NOMO-1 (cell line): ENCODE data around the gene TTC33.
"Not testable (repeated sequence)": the region's sequence is repeated elsewhere in the genome, so short reads cannot be mapped to it uniquely, and the experiment has no call there.

Source experiments
- DNase-seq, 2 experiments: peaks; one replicate each; lab custom pipeline; 2025; ENCODE audit not compliant: unreplicated experiment in 2 of 2; lab: John Stamatoyannopoulos, UW

TTC33 gene

DNA sequence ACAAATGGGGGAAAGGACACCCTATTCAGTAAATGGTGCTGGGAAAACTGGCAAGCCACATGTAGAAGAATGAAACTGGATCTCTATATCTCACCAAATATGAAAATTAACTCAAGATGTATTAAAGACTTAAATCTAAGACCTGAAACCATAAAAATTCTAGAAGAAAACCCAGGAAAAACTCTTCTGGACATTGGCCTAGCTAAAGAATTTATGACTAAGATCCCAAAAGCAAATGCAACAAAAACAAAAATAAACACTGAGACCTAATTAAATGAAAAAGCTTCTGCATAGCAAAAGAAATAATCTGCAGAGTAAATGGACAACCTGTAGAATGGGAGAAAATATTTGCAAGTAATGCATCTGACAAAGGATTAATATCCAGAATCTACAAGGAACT lies 99.7 kb downstream of the TTC33 start:
- not testable (repeated sequence) for DNase-seq

DNA sequence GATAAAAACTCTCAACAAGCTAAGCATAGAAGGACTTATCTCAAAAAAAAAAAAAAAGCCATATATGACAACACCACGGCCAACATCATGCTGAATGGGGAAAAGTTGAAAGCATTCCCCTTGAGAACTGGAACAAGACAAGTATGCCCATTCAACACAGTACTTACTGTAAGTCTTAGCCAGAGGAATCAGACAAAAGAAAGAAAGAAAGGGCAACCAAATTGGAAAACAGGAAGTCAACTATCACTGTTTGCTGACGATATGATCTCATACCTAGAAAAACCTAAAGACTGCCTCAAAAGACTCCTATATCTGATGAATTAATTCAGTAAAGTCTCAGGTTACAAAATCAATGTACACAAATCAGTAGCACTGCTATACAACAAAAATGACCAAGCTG lies 100.6 kb downstream of the TTC33 start:
- DNase-seq: peak in 1 of 2 experiments; percentile 65

DNA sequence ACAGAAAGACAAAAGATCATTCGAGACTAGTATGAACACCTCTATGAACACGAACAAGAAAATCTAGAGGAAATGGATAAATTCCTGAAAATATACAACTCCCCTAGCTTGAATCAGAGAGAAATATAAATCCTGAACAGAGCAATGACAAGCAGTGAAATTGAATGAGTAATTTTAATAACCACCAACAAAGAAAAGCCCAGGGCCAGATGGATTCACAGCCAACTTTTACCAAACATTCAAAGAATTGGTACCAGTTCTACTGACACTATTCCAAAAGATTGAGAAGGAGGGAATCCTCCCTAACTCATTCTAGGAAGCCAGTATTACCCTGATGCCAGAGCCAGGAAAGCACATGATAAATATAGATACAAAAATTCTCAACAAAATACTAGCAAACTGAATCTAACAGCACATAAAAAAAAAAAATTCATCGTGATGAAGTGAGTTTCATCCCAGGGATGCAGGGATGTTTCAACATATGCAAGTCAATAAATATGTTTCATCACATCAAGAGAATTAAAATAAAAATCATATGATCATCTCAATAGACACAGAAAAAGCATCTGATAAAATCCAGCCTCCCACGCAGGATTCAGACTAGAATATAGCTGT lies 101.3 kb downstream of the TTC33 start:
- DNase-seq: no peak

DNA sequence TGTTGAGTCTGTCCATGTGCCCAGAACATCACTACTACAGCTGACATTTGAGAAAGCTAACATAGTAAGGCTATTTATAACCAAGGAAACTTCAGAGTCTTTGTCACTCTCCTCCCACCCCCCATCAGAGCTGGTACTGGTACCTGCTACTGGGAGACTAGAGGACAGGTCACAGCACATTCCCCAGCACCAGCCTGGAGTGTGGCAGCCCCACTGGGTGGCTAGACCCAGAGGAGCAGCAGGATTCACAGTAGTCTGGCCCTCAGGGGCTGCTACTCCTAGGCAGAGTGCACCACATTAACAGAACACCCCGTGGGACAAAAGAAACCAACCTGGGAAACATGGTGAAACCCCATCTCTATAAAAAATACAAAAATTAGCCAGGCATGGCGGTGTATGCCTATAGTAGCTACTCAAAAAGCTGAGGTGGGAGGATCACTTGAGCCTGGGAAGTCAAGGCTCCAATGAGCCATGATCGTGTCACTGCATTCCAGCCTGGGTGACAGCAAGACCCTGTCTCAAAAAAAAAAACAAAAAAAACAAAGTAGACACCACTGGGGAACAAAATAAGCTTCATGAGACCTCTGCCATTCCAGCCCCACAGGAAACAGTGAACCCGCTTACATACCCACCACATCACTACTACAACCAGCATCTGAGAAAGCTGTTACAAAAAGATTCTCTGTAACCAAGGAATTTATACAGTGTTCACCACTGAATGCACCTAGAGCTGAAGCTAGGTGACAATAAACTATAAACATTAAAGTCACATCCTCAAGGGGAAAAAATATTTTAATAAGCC lies 102.3 kb downstream of the TTC33 start:
- DNase-seq: no peak

DNA sequence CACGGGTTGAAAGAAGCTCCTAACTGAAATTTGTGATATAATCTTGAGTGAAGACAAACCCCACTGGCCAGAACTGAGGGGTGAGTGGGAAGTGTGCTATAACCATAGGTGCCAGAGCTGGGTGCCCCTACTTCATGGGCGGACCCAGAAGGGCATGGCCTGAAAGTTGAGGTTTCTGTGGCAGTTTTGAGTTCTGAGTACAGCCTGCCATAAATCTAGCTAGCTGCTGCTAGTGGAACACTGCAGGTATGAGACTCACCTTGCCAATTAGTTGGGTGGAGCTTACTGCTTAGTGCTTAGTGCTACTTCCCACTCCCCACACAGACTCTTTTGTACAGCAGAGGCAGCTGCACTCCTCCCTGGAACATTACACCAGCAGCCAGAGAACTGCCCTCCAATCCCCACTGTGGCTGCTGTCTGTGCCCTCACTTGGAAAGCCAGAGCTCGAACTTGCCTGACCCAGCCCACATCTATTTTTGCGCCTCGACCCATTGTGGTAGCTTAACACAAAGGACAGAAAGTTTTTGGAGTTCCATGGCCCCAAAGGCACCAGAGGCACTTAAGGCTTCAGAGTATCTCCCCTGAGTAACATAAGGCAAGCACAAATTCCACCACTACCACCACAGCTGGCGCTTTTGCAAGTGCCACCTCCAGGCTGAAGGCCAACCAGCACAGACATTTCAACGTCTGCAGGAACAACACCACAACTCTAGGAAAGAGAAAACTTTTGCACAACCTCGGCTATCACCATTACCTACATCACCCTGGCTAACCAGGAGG lies 103.1 kb downstream of the TTC33 start:
- no peak for DNase-seq

DNA sequence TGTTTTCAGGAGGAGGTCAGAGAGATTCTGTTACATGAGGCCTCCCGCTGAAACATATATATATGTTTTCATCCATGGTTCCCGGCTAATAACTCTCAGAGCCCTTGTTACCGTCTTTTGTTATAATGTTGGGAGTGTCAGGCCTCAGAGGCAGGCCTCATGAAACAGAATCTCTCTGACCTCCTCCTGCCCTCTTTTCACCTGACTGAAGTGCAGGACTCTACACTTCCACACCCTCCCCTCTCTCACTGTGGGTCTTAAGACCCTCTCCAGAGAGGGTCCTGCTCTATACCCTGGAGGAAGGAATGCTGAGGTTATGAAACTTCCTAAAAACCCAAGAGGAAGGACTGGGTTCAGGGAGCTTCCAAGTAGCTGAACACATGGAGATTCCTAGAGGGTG lies 104.6 kb downstream of the TTC33 start:
- no peak for DNase-seq

DNA sequence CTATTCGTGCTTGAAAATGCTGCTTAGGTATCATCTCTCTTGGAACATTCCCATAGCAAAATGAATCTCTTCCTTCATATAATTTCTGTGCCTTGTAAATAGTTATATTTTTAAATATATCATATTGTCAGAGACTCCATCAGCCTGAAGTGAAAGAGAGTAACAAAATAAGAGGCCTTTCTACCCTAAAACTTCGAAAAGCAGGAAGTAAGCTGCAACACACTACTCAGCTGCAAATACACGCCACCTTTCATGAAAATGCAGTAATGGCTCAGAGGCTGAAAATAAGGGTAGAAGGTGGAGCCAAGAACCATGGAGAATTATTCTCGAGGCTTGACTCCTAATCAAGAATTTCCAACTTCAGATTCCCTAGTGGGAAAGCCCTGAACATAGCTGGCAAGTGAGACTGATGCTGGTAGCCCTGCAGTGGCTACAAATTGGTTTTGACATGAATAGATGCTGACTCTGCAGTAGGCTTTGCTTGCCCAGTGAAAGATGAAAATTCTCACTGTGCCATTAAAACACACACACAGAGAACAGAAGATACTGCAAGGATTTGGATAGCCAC lies 106.2 kb downstream of the TTC33 start:
- DNase-seq: peak; percentile 87 to 88

DNA sequence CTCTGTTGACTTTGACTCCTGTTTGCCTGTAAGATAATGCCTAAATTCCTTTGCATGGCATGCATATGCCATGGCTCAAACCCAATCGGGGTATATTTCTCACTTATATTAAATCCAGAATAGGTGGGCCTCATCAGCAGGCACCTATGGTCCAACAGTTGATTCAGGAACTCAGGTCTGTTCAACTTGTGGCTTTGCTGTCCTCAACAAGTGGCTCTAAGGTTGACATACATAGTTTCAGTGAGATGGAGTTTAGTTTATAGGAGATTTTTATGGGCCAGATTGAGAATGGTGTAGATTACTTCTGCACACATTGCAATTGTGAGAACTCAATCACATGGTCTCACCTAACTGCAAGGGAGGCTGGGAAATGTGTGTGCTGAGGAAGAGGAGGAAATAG lies 107.6 kb downstream of the TTC33 start:
- DNase-seq: no peak

DNA sequence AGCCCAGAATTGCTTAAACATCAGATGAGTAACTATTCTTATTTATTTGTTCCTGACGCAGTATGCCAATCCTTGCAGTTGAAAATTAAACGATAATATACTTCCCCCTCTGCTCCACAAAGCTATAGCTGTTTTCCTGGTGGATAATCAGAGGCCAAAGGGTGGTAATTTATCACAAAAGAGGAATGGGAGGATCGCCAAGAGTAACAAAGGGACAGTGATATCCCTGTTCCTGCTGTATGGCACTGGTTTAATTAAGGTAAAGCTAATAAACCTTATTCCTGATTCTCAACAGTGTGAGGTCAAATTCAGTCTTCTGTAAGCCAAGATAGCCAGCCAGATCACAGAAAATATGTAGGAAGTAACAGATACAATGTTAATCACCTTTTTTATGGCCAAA lies 109.5 kb downstream of the TTC33 start:
- DNase-seq: no peak

DNA sequence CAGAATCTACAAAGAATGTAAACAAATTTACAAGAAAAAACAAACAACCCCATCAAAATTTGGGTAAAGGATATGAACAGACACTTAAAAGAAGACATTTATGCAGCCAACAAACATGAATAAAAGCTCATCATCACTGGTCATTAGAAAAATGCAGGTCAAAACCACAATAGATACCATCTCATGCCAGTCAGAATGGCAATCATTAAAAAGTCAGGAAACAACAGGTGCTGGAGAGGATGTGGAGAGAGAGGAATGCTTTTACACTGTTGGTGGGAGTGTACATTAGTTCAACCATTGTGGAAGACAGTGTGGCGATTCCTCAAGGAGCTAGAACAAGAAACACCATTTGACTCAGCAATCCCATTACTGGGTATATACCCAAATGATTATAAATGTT lies 116.2 kb downstream of the TTC33 start:
- not testable (repeated sequence) for DNase-seq

DNA sequence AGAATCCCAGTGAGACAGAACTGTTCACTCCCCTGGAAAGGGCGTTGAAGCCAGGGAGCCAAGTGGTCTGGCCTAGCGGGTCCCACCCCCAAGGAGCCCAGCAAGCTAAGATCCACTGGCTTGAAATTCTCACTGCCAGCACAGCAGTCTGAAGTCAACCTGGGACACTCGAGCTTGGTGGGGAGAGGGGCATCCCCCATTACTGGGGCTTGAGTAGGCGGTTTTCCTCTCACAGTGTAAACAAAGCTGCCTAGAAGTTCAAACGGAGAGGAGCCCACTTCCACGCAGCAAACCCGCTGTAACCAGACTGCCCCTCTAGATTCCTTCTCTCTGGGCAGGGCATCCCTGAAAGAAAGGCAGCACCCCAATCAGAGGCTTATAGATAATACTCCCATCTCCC lies 121.2 kb downstream of the TTC33 start:
- DNase-seq: no peak

DNA sequence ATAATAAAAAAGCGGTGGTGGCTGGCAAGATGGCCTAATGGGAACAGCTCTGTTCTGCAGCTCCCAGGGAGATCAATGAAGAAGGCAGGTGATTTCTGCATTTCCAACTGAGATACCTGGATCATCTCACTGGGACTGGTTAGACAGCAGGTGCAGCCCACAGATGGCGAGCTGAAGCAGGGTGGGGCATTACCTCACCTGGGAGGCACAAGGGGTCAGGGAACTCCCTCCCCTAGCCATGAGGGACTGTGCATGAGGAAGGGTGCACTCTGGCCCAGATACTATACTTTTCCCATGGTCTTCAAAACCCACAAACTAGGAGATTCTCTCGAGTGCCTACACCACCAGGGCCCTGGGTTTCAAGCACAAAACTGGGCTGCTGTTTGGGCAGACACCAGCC lies 121.6 kb downstream of the TTC33 start:
- DNase-seq: no peak

DNA sequence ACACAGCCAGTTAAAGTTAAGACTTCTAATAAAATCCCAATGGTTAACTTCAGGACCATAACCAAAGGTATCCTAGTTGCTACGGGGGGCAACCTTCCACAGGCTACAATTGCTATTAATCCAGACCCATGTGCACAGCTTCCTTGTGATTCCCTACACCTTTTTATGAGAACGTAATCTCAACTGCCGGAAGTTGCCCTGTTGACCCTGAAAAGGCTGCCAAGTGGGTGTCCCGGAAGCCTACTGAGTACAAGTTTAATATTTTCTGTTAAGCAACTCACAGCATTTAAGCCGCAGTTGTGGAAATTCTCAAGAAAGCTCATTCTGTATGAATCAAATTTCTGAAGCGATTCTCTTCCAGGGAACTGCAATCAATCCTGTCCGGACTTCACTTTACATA lies 124.5 kb downstream of the TTC33 start:
- DNase-seq: no peak

DNA sequence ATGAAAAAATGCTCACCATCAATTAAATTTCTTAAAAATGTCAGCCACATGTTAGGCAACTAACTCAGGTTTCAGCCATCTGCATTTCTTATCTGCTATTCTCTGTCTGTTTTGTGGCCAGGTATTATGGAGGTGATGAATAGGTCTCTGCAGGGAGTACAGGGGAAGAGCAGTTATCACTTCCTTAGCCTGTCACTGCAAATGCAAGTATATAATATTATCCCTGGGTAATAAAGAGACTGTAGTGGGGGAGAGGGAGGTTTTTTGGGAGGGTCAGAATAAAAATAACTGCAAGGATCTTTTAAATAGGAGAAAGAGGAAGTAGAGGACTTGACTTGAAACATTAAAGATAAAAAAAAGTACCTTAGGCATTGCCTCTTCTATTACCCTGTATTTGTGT lies 125.6 kb downstream of the TTC33 start:
- peak; percentile 83 to 93 for DNase-seq

DNA sequence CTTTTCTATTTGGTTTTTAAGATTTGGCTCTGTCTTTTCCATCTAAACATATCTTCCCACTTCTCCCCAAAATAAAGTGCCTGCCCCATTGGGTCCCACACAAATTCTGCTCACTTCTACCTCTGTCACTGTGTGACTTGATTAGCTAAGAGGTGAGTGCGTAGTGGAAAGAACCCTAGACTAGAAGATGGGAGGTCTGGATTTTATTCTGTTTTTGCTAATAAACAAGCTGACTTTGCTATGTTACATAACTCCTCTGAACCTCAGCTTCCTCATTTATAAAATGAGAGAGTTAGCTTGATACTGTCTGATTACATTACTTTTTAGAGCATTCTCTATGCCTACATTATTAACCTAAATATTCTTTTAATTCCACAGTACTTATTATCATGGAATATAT lies 127.4 kb downstream of the TTC33 start:
- DNase-seq: peak; percentile 83 to 100

DNA sequence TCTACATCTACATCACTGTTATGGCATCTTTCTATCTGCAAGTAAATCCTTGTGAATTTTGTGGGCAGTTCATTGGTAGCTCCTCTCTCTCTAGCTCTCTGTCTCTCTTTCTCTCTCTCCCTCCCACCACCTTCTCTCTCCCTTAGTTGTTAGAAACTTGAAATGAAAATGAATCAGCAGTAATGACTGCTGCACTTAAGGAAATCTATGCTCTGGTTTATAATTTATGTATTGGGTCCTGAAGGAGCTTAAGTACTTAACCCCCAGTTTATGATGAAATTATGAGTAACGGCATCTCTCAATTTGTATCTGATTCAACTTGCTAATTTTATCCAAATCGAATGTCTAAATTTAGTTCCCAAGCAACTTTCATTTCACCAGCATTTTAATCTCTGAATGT lies 128.1 kb downstream of the TTC33 start:
- peak; percentile 41 to 77 for DNase-seq

DNA sequence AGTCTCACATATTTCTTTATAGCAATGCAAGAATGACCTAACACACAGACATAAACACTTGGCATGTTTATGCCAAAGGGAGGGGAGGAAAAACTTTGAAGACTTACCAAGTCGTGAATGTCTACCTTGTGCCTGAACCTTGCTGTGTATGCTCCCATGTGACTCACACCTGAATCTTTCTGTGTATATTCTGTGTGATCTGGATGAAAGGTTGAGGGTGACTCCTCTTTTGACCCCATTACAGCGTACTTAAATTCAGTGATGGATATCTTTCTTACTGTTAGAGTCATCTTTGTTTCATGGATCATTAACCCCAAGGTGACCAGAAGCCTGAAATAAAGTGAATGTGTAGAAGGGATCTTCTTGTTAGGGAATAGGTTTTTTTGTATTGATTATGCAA lies 129.0 kb downstream of the TTC33 start:
- DNase-seq: no peak

DNA sequence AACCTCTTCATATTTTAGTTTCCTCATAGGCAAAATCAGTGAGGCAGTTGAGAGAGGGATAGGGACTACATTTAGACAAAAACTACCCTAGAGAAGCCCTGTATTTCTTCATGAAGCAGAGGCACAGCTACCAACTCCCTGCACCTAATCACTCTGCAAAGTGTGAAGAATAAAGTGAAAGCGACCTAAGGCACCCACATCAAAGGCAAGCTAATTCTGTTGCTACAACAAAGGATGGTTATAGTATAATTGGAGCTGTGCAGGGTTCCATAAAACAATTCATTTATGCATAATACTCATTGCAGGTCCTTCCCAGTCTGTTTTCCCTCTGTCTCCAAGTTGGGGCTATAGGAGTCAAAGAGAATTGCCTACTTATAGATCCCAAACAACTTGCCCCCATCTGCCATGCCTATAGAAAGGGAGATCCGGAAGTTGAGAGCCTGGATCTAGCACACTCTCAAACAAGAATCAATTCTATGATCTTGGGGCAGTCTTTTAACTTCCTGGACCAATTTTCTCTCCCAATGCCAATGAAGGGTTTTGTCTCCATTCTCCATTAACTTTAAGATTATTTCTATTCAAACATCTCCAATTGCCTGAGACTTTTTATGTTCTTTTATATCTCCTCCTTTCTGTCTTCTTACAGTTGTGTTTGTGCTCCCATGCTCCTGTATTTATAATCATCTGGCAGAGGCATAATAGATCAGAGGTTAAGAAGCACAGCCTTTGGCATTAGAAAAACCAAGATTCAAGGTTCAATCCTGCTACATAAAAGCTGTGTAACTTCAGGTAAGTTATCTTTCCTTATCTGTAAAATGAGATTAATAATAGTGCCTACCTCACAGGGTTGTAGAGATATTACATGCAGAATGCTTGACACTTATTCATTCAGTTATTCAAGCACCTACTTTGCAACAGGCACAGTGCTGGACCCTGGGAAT lies 132.0 kb downstream of the TTC33 start:
- no peak for DNase-seq

DNA sequence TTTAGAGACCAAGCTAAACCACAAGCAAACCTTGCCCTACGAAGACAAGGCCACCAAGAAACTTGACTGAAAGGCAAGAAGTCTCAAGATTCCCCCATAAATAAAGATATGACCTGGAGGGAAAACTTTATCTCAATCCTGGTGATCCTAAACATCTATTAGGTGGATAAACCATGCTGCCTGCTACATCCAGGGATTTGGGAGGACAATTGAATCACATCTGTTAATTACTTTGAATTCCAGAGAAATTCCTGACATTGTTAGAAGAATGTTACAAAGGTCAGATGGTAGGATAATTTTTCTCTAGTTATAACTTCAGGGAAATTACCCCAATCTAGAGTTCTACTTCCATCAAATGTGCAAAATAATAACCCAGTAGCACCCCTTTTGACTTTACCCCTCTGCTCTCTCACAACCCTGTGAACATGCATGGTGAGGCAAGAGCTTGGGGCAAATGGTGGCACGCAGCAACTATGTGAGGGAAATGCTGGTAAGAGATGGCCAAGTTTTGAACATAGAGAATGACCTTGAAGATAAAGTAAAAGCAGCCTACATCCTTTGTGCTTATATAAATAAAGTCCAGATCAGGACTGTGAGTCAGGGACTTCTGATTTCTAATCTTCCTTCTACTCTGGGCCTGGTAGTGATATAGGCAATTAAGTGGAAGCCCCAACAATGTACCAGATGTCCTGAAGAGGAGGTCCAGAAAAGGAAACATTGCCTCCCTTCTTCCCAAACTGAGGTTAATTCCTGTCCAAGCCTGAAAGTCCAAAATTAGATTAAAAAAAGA lies 133.1 kb downstream of the TTC33 start:
- no peak for DNase-seq

DNA sequence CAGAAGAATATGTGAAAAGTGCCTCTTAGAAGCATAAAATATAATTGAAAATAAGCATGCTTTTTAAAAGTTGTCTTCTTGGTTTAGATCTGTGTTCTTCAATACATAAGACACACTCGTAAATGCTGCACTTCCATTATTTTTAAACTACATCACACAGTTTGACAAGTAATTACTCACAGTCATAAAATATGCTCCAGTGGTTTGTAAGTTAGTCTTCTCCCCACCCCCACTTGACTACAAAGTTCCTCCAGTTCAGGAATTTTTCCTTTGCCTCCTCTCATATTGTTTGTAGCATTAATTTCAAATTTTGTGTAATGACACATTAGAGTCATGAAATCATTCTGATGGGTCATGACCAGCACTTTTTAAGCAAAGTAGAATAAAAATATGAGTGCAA lies 136.3 kb downstream of the TTC33 start:
- DNase-seq: peak; percentile 31 to 77
